A673 (cell line): ENCODE data around the gene TCF20. TPM values are rescaled to one million over a fixed set of nuclear protein-coding genes. Genes with fewer than 3 reads are reported as not detected.

Source experiments
- BruUV-seq: library from RNA; stranded (reverse); fragments of 400-500 nt; replicated peaks from 2 replicates; lab custom pipeline; 2021; lab: Mats Ljungman, UMichigan
- CTCF ChIA-PET: fragments of 300-600 bp; sonication (Branson Sonifier 250); formaldehyde crosslinking; loops from one replicate; lab custom pipeline; 2022; ENCODE audit warnings: antibody characterized with exemption; lab: Charles Lee
- POLR2A ChIA-PET: fragments of 300-600 bp; sonication (Branson Sonifier 250); formaldehyde crosslinking; loops from one replicate; lab custom pipeline; 2022; ENCODE audit warnings: antibody characterized with exemption; ENCODE audit not compliant: low non-redundant PET; lab: Charles Lee
- DNase-seq: peaks from one replicate; pipeline ENCODE4 v3.0.0-alpha.2; 2015; ENCODE audit warnings: low spot score
- H3K27ac ChIP-seq: fragments of 200-600 bp; sonication (generic); 2 replicates; pipeline ENCODE4 v1.5.1; 2016; ENCODE audit warnings: mixed run types, low read depth, mild to moderate bottlenecking, mixed read lengths, antibody characterized with exemption, low read length; ENCODE audit not compliant: poor library complexity, severe bottlenecking
- H3K27me3 ChIP-seq: fragments of 200-600 bp; sonication (generic); replicated peaks from 2 replicates; pipeline ENCODE4 v1.6.1; 2017; ENCODE audit warnings: mixed run types, low read depth, mild to moderate bottlenecking, mixed read lengths, antibody characterized with exemption, low read length; ENCODE audit not compliant: insufficient read depth, poor library complexity
- H3K36me3 ChIP-seq: fragments of 200-600 bp; sonication (generic); 2 replicates; pipeline ENCODE4 v1.6.1; 2016; ENCODE audit warnings: mixed run types, mild to moderate bottlenecking, mixed read lengths, antibody characterized with exemption, low read length; ENCODE audit not compliant: insufficient read depth, poor library complexity, severe bottlenecking
- H3K4me1 ChIP-seq: fragments of 200-600 bp; sonication (generic); 2 replicates; pipeline ENCODE4 v1.6.1; 2017; ENCODE audit warnings: mixed run types, mild to moderate bottlenecking, mixed read lengths, antibody characterized with exemption, low read length; ENCODE audit not compliant: insufficient read depth, poor library complexity, severe bottlenecking
- H3K4me3 ChIP-seq: fragments of 200-600 bp; sonication (generic); 2 replicates; pipeline ENCODE4 v1.5.1; 2016; ENCODE audit warnings: low read depth, mixed run types, mild to moderate bottlenecking, mixed read lengths, low read length; ENCODE audit not compliant: poor library complexity, severe bottlenecking
- H3K9me3 ChIP-seq: fragments of 200-600 bp; sonication (generic); 2 replicates; pipeline ENCODE4 v1.6.1; 2016; ENCODE audit warnings: mixed run types, low read depth, mild to moderate bottlenecking, mixed read lengths, antibody characterized with exemption, low read length; ENCODE audit not compliant: poor library complexity, severe bottlenecking
- CTCF ChIP-seq: fragments of 300-800, 200-600 bp; sonication (generic); conservative IDR thresholded peaks from 2 replicates; pipeline ENCODE4 v1.5.1; 2017; ENCODE audit warnings: low read depth, mild to moderate bottlenecking, antibody characterized with exemption, low read length, moderate library complexity, mixed read lengths
- EZH2 ChIP-seq: fragments of 200-600 bp; sonication (generic); IDR thresholded peaks from 2 replicates; pipeline ENCODE4 v1.6.1; 2017; ENCODE audit warnings: borderline replicate concordance, low read depth, mild to moderate bottlenecking, mixed read lengths, antibody characterized with exemption, low read length; ENCODE audit not compliant: poor library complexity, severe bottlenecking
- intact Hi-C: fragments of 100-400 bp; cut with micrococcal nuclease; formaldehyde crosslinking; loops from one replicate; pipeline ENCODE4 v1.10.0; 2022; ENCODE audit not compliant: unreplicated experiment
- total RNA-seq: library from RNA; stranded (reverse); gene quantifications from 2 replicates; pipeline ENCODE4 v1.2.3, GENCODE V29; 2021

TCF20 gene
- total RNA-seq, 1 experiment from 2014 or later: 69.3 TPM

GRCh38 chr22:42258126-42258525, 12.3 kb downstream of the TCF20 start:
- Histone ChIP-seq H3K27ac (no peak overlapping the region), H3K36me3 (no peaks in the 10 kb centered on the region), H3K9me3 (no peaks in the 10 kb centered on the region), H3K27me3 (no peaks in the 10 kb centered on the region), H3K4me3 (no peak overlapping the region), H3K4me1 (peaks cover 28% of the 10 kb centered on the region)
- ChIA-PET CTCF (no interaction called here), POLR2A (no interaction called here)
- BruUV-seq: no TSS peak
- no peak for TF ChIP-seq CTCF
- TF ChIP-seq EZH2: no peak
- intact Hi-C loops: no loop called here
- no peak for DNase-seq

GRCh38 chr22:42257386-42257785, 13.1 kb downstream of the TCF20 start:
- no peak overlapping the region for H3K4me3 ChIP-seq
- H3K9me3 ChIP-seq: no peaks in the 10 kb centered on the region
- no TSS peak for BruUV-seq
- H3K4me1 ChIP-seq: peaks cover 28% of the 10 kb centered on the region
- intact Hi-C loops: no loop called here
- no peaks in the 10 kb centered on the region for H3K36me3 ChIP-seq
- no peaks in the 10 kb centered on the region for H3K27me3 ChIP-seq
- CTCF ChIA-PET: no interaction called here
- H3K27ac ChIP-seq: no peak overlapping the region
- DNase-seq: no peak
- POLR2A ChIA-PET: no interaction called here
- TF ChIP-seq CTCF: no peak

GRCh38 chr22:42256930-42257329, 13.5 kb downstream of the TCF20 start:
- TF ChIP-seq EZH2 (no peak), CTCF (no peak)
- Histone ChIP-seq H3K9me3 (no peaks in the 10 kb centered on the region), H3K4me1 (peaks cover 28% of the 10 kb centered on the region), H3K36me3 (no peaks in the 10 kb centered on the region), H3K27ac (no peak overlapping the region), H3K4me3 (no peak overlapping the region), H3K27me3 (no peaks in the 10 kb centered on the region)
- intact Hi-C loops: no loop called here
- POLR2A ChIA-PET: no interaction called here
- no peak for DNase-seq
- no TSS peak for BruUV-seq
- CTCF ChIA-PET: no interaction called here
